OCI-LY3 (cell line): ENCODE data around the gene PRDM16.

Source experiments
- EZH2phosphoT487 ChIP-seq: fragments of 200-600 bp; shearing (Covaris generic); IDR thresholded peaks from 2 replicates; pipeline ENCODE4 v1.6.1; 2018; ENCODE audit warnings: antibody characterized with exemption, mixed run types, low read depth
- TF ChIP-seq, protein P1 (sequence below): fragments of 200-600, 300-600 bp; sonication (generic); IDR thresholded peaks from 2 replicates; pipeline ENCODE4 v1.5.1; 2014; ENCODE audit warnings: antibody characterized with exemption, low read length, low read depth

- TF ChIP-seq, protein P1, sequence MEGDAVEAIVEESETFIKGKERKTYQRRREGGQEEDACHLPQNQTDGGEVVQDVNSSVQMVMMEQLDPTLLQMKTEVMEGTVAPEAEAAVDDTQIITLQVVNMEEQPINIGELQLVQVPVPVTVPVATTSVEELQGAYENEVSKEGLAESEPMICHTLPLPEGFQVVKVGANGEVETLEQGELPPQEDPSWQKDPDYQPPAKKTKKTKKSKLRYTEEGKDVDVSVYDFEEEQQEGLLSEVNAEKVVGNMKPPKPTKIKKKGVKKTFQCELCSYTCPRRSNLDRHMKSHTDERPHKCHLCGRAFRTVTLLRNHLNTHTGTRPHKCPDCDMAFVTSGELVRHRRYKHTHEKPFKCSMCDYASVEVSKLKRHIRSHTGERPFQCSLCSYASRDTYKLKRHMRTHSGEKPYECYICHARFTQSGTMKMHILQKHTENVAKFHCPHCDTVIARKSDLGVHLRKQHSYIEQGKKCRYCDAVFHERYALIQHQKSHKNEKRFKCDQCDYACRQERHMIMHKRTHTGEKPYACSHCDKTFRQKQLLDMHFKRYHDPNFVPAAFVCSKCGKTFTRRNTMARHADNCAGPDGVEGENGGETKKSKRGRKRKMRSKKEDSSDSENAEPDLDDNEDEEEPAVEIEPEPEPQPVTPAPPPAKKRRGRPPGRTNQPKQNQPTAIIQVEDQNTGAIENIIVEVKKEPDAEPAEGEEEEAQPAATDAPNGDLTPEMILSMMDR: no peak
- no peak for TF ChIP-seq EZH2phosphoT487
Measured at GRCh38 chr1:3067671-3068563, 1.1 kb upstream of the PRDM16 start.
